WTC11 (cell line): ENCODE measurements around the gene SLC22A25. TPM values are rescaled to one million over a fixed set of nuclear protein-coding genes. Genes with fewer than 3 reads are reported as not detected.

Experiments
- ATAC-seq: fragments of 200-7000 bp; cut with Tn5 transposase; 2 replicates; pipeline ENCODE4 v1.10.0; 2021; ENCODE audit warnings: mild to moderate bottlenecking, moderate library complexity
- CTCF ChIA-PET: fragments of 300-600 bp; sonication (Branson Sonifier 250); formaldehyde crosslinking; loops from one replicate; lab custom pipeline; 2021; ENCODE audit warnings: antibody characterized with exemption; lab: Charles Lee
- POLR2A ChIA-PET: fragments of 350-600 bp; sonication (Branson Sonifier 250); formaldehyde crosslinking; loops from one replicate; lab custom pipeline; 2021; ENCODE audit warnings: antibody characterized with exemption; lab: Charles Lee
- DNase-seq: peaks from one replicate; pipeline ENCODE4 v3.0.0; 2021; ENCODE audit warnings: low spot score
- H3K27ac Mint-ChIP-seq: 2 replicates; pipeline ENCODE4 v1.8.0; 2021; ENCODE audit warnings: mixed read lengths
- H3K27me3 Mint-ChIP-seq: 2 replicates; pipeline ENCODE4 v1.8.0; 2021; ENCODE audit warnings: low read depth, mild to moderate bottlenecking, moderate library complexity, mixed read lengths
- H3K36me3 Mint-ChIP-seq: 2 replicates; pipeline ENCODE4 v1.8.0; 2021; ENCODE audit warnings: mixed read lengths
- H3K4me1 Mint-ChIP-seq: 2 replicates; pipeline ENCODE4 v1.8.0; 2022; ENCODE audit warnings: mixed read lengths
- H3K4me3 Mint-ChIP-seq: 2 replicates; pipeline ENCODE4 v1.8.0; 2021; ENCODE audit warnings: mild to moderate bottlenecking, moderate library complexity, mixed read lengths
- H3K9me3 Mint-ChIP-seq: 2 replicates; pipeline ENCODE4 v1.8.0; 2021; ENCODE audit warnings: mixed read lengths
- AFF4 ChIP-seq: sonication (generic); formaldehyde crosslinking; IDR thresholded peaks from 2 replicates; pipeline ENCODE4 v1.8.1; 2023; ENCODE audit warnings: mild to moderate bottlenecking, missing genetic modification reagents, borderline replicate concordance
- CBFB ChIP-seq: sonication (generic); formaldehyde crosslinking; IDR thresholded peaks from 2 replicates; pipeline ENCODE4 v1.8.1; 2022; ENCODE audit warnings: mild to moderate bottlenecking, low read depth, missing genetic modification reagents
- CTCF ChIP-seq: fragments of 200-600 bp; IDR thresholded peaks from 2 replicates; pipeline ENCODE4 v1.8.0; 2022; ENCODE audit warnings: antibody characterized with exemption
- GTF2I ChIP-seq: fragments of 250-450 bp; sonication (Bioruptor Pico); conservative IDR thresholded peaks from 2 replicates; pipeline ENCODE4 v1.4.0; 2021; ENCODE audit warnings: mild to moderate bottlenecking
- HMGA2 ChIP-seq: fragments of 250-450 bp; sonication (Bioruptor Pico); IDR thresholded peaks from 2 replicates; pipeline ENCODE4 v1.4.0; 2021; ENCODE audit warnings: mild to moderate bottlenecking, moderate library complexity
- HMGXB4 ChIP-seq: sonication (generic); formaldehyde crosslinking; IDR thresholded peaks from 2 replicates; pipeline ENCODE4 v1.8.1; 2023; ENCODE audit warnings: mild to moderate bottlenecking, moderate library complexity, missing genetic modification reagents
- IRF2 ChIP-seq: sonication (generic); formaldehyde crosslinking; IDR thresholded peaks from 2 replicates; pipeline ENCODE4 v1.8.0; 2022; ENCODE audit warnings: low read depth, missing genetic modification reagents, borderline replicate concordance
- JAZF1 ChIP-seq: fragments of 250-450 bp; sonication (Bioruptor Pico); IDR thresholded peaks from 2 replicates; pipeline ENCODE4 v1.9.0; 2021; ENCODE audit warnings: moderate library complexity, mild to moderate bottlenecking, inconsistent platforms
- NFE2L1 ChIP-seq: sonication (generic); formaldehyde crosslinking; IDR thresholded peaks from 2 replicates; pipeline ENCODE4 v1.8.1; 2023; ENCODE audit warnings: missing genetic modification reagents
- NFYB ChIP-seq: sonication (generic); formaldehyde crosslinking; conservative IDR thresholded peaks from 2 replicates; pipeline ENCODE4 v1.8.0; 2022; ENCODE audit warnings: low read depth, missing genetic modification reagents
- PRDM15 ChIP-seq: sonication (generic); formaldehyde crosslinking; IDR thresholded peaks from 2 replicates; pipeline ENCODE4 v1.8.0; 2022; ENCODE audit warnings: missing genetic modification reagents
- TEAD1 ChIP-seq: sonication (generic); formaldehyde crosslinking; IDR thresholded peaks from 2 replicates; pipeline ENCODE4 v1.8.0; 2022; ENCODE audit warnings: mild to moderate bottlenecking, missing genetic modification reagents
- ZBTB21 ChIP-seq: sonication (generic); formaldehyde crosslinking; IDR thresholded peaks from 2 replicates; pipeline ENCODE4 v1.8.1; 2023; ENCODE audit warnings: mild to moderate bottlenecking, missing genetic modification reagents, borderline replicate concordance
- ZBTB43 ChIP-seq: sonication (generic); formaldehyde crosslinking; IDR thresholded peaks from 2 replicates; pipeline ENCODE4 v1.8.1; 2023; ENCODE audit warnings: mild to moderate bottlenecking, missing genetic modification reagents
- ZNF121 ChIP-seq: sonication (generic); formaldehyde crosslinking; IDR thresholded peaks from 2 replicates; pipeline ENCODE4 v1.8.0; 2023; ENCODE audit warnings: missing genetic modification reagents
- ZNF416 ChIP-seq: fragments of 250-450 bp; sonication (Bioruptor Pico); IDR thresholded peaks from 2 replicates; pipeline ENCODE4 v1.9.0; 2021; ENCODE audit warnings: mild to moderate bottlenecking, inconsistent platforms
- ZNF423 ChIP-seq: fragments of 250-450 bp; sonication (Bioruptor Pico); IDR thresholded peaks from 2 replicates; pipeline ENCODE4 v2.1.2; 2022; ENCODE audit warnings: mild to moderate bottlenecking, moderate library complexity
- ZNF425 ChIP-seq: fragments of 250-450 bp; sonication (Bioruptor Pico); conservative IDR thresholded peaks from 2 replicates; pipeline ENCODE4 v1.9.0; 2021; ENCODE audit warnings: mild to moderate bottlenecking
- total RNA-seq: library from RNA; stranded (reverse); gene quantifications from 3 replicates; pipeline ENCODE4 v1.2.3, GENCODE V29; 2021
- TF ChIP-seq, protein P1 (sequence below): fragments of 250-450 bp; sonication (Bioruptor Pico); IDR thresholded peaks from 2 replicates; pipeline ENCODE4 v1.9.0; 2021; ENCODE audit warnings: mild to moderate bottlenecking

The SLC22A25 gene
- total RNA-seq, 1 experiment from 2014 or later: not detected

- Mint-ChIP-seq H3K4me1 (no peaks in the 10 kb centered on the region), H3K36me3 (no peaks in the 10 kb centered on the region), H3K9me3 (peaks cover 4% of the 10 kb centered on the region; the same call in 1 of the 2 replicates), H3K27ac (no peak overlapping the region), H3K4me3 (no peak overlapping the region), H3K27me3 (peaks cover 41% of the 10 kb centered on the region)
- ChIA-PET POLR2A (no interaction called here), CTCF (no interaction called here)
- TF ChIP-seq CBFB (CRISPR knock-in tag): no peak
- TF ChIP-seq CTCF: no peak
- no peak for TF ChIP-seq GTF2I (CRISPR knock-in tag)
- TF ChIP-seq ZNF423 (CRISPR knock-in tag): no peak
- no peak for TF ChIP-seq ZNF416 (CRISPR knock-in tag)
- no peak for TF ChIP-seq TEAD1
- TF ChIP-seq HMGA2 (CRISPR knock-in tag): no peak
- no peak for TF ChIP-seq ZBTB21 (CRISPR knock-in tag)
- TF ChIP-seq HMGXB4 (CRISPR knock-in tag): no peak
- TF ChIP-seq JAZF1 (CRISPR knock-in tag): no peak
- TF ChIP-seq ZNF425: no peak
- ATAC-seq (no peak), DNase-seq (no peak)
These were observed 31.4 kb upstream of the SLC22A25 start for GRCh38 chr11:63274776-63275175.

DNA sequence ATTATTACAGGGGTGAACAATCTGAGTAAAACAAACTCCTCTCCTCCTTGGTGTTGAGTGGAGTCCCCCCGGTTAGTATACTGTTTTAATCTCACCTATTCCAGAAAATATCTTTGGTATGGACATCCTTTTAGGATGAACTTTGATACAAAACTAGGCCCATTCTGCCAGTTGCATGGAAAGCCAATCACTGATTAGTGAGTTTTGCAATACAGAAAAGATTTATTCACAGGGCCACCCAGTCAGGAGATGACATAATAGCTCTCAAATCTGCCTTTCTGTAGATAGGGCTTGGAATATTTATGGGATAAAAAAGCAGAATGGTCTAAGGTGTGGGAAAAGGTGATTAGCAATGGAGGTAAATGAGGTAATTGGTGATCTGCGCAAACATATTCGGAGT lies 30.3 kb upstream of the SLC22A25 start:
- Mint-ChIP-seq H3K27me3 (peaks cover 37% of the 10 kb centered on the region), H3K27ac (no peak overlapping the region), H3K4me1 (no peaks in the 10 kb centered on the region), H3K36me3 (no peaks in the 10 kb centered on the region), H3K9me3 (peaks cover 4% of the 10 kb centered on the region; the same call in 1 of the 2 replicates), H3K4me3 (no peak overlapping the region)
- no peak for DNase-seq
- ChIA-PET CTCF (no interaction called here), POLR2A (no interaction called here)
- ATAC-seq: no peak
- TF ChIP-seq ZBTB43 (CRISPR knock-in tag): no peak
- no peak for TF ChIP-seq ZNF121 (CRISPR knock-in tag)
- TF ChIP-seq, protein P1, sequence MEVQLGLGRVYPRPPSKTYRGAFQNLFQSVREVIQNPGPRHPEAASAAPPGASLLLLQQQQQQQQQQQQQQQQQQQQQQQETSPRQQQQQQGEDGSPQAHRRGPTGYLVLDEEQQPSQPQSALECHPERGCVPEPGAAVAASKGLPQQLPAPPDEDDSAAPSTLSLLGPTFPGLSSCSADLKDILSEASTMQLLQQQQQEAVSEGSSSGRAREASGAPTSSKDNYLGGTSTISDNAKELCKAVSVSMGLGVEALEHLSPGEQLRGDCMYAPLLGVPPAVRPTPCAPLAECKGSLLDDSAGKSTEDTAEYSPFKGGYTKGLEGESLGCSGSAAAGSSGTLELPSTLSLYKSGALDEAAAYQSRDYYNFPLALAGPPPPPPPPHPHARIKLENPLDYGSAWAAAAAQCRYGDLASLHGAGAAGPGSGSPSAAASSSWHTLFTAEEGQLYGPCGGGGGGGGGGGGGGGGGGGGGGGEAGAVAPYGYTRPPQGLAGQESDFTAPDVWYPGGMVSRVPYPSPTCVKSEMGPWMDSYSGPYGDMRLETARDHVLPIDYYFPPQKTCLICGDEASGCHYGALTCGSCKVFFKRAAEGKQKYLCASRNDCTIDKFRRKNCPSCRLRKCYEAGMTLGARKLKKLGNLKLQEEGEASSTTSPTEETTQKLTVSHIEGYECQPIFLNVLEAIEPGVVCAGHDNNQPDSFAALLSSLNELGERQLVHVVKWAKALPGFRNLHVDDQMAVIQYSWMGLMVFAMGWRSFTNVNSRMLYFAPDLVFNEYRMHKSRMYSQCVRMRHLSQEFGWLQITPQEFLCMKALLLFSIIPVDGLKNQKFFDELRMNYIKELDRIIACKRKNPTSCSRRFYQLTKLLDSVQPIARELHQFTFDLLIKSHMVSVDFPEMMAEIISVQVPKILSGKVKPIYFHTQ: no peak
- no peak for TF ChIP-seq NFYB (CRISPR knock-in tag)
- TF ChIP-seq AFF4 (CRISPR knock-in tag): no peak
- TF ChIP-seq NFE2L1 (CRISPR knock-in tag): no peak
- no peak for TF ChIP-seq IRF2
- TF ChIP-seq PRDM15 (CRISPR knock-in tag): no peak
